ENCODE results near the gene SUSD1.

Gene SUSD1

GRCh38 chr9:112186695-112187094, 11.6 kb upstream of the SUSD1 start:
- Histone ChIP-seq H3K4me2 (ENCODE audit: low read depth, low read length, poor library complexity, severe bottlenecking) (no peak overlapping the region), H3K4me3 (ENCODE audit: insufficient read depth, low read length, poor library complexity, severe bottlenecking) (no peak overlapping the region), H3F3A (ENCODE audit: insufficient read depth) (no peaks in the 10 kb centered on the region), H3K9me2 (replicated peaks; ENCODE audit: insufficient read depth, low read length) (no peaks in the 10 kb centered on the region), H4K20me1 (ENCODE audit: low read depth, low read length) (no peaks in the 10 kb centered on the region), H3K27me3 (ENCODE audit: low read length) (no peaks in the 10 kb centered on the region), H3K36me3 (ENCODE audit: low read length) (no peaks in the 10 kb centered on the region), H3K79me2 (ENCODE audit: insufficient read depth, low read length) (no peaks in the 10 kb centered on the region), H3K27ac (ENCODE audit: low read depth, low read length) (no peak overlapping the region), H3K9me3 (ENCODE audit: insufficient read depth, low read length) (no peaks in the 10 kb centered on the region), H2AFZ (ENCODE audit: low read depth, low read length, severe bottlenecking) (no peak overlapping the region), H3K9ac (ENCODE audit: low read length) (no peak overlapping the region)
- TF ChIP-seq EZH2phosphoT487 (conservative IDR thresholded peaks at IDR 0.05; ENCODE audit: low read length) (no peak), CTCF (IDR thresholded peaks at IDR 0.05; ENCODE audit: insufficient read depth, low read length, poor library complexity, severe bottlenecking) (no peak)

GRCh38 chr9:112184946-112185345, 9.8 kb upstream of the SUSD1 start:
- H3K4me3 ChIP-seq (ENCODE audit: insufficient read depth, low read length, poor library complexity, severe bottlenecking): no peak overlapping the region
- no peaks in the 10 kb centered on the region for H3F3A ChIP-seq (ENCODE audit: insufficient read depth)
- no peaks in the 10 kb centered on the region for H3K36me3 ChIP-seq (ENCODE audit: low read length)
- TF ChIP-seq CTCF (IDR thresholded peaks at IDR 0.05; ENCODE audit: insufficient read depth, low read length, poor library complexity, severe bottlenecking) (no peak), EZH2phosphoT487 (conservative IDR thresholded peaks at IDR 0.05; ENCODE audit: low read length) (no peak)
- no peaks in the 10 kb centered on the region for H3K9me3 ChIP-seq (ENCODE audit: insufficient read depth, low read length)
- H2AFZ ChIP-seq (ENCODE audit: low read depth, low read length, severe bottlenecking): no peak overlapping the region
- H3K27ac ChIP-seq (ENCODE audit: low read depth, low read length): no peak overlapping the region
- H3K9me2 ChIP-seq (replicated peaks; ENCODE audit: insufficient read depth, low read length): no peaks in the 10 kb centered on the region
- H3K9ac ChIP-seq (ENCODE audit: low read length): no peak overlapping the region
- no peaks in the 10 kb centered on the region for H4K20me1 ChIP-seq (ENCODE audit: low read depth, low read length)
- H3K79me2 ChIP-seq (ENCODE audit: insufficient read depth, low read length): no peaks in the 10 kb centered on the region
- no peak overlapping the region for H3K4me2 ChIP-seq (ENCODE audit: low read depth, low read length, poor library complexity, severe bottlenecking)
- H3K27me3 ChIP-seq (ENCODE audit: low read length): no peaks in the 10 kb centered on the region

- Histone ChIP-seq H3K9me3 (ENCODE audit: insufficient read depth, low read length) (no peaks in the 10 kb centered on the region), H3K27ac (ENCODE audit: low read depth, low read length) (no peak overlapping the region), H2AFZ (ENCODE audit: low read depth, low read length, severe bottlenecking) (no peak overlapping the region), H3F3A (ENCODE audit: insufficient read depth) (no peaks in the 10 kb centered on the region), H3K79me2 (ENCODE audit: insufficient read depth, low read length) (no peaks in the 10 kb centered on the region), H4K20me1 (ENCODE audit: low read depth, low read length) (no peaks in the 10 kb centered on the region), H3K36me3 (ENCODE audit: low read length) (no peaks in the 10 kb centered on the region), H3K4me2 (ENCODE audit: low read depth, low read length, poor library complexity, severe bottlenecking) (no peak overlapping the region), H3K27me3 (ENCODE audit: low read length) (no peaks in the 10 kb centered on the region), H3K9ac (ENCODE audit: low read length) (no peak overlapping the region), H3K9me2 (replicated peaks; ENCODE audit: insufficient read depth, low read length) (no peaks in the 10 kb centered on the region), H3K4me3 (ENCODE audit: insufficient read depth, low read length, poor library complexity, severe bottlenecking) (no peak overlapping the region)
- TF ChIP-seq EZH2phosphoT487 (conservative IDR thresholded peaks at IDR 0.05; ENCODE audit: low read length): no peak
- no peak for TF ChIP-seq CTCF (IDR thresholded peaks at IDR 0.05; ENCODE audit: insufficient read depth, low read length, poor library complexity, severe bottlenecking)
Observed at GRCh38 chr9:112184221-112184620, 9.1 kb upstream of the SUSD1 start.

All from SU-DHL-6 (cell line).